Colon (tissue), 2 donors: ENCODE results near the gene STON2.
A peak's percentile ranks its signal among the peaks of the same experiment; 100 is the strongest.

Experiments used
- FAIRE-seq: peaks from 2 replicates; lab custom pipeline; 2012; peaks lifted over from hg19 to GRCh38; lab: Jason Lieb, UNC
- donor health status: control.
- donor health status: control.

STON2 gene

GRCh38 chr14:81221579-81222102 is 178.5 kb downstream of the STON2 start:
- FAIRE-seq, result no peak

GRCh38 chr14:81220830-81221578 is 179.1 kb downstream of the STON2 start, which contains the start of gene GTF2A1:
TSS of gene GTF2A1 (minus strand) at chr14:81220959. CDS start at chr14:81220518, 441 bp downstream.
- no peak for FAIRE-seq

- no peak for FAIRE-seq
Measured at GRCh38 chr14:81220580-81220829, 179.6 kb downstream of the STON2 start.

- no peak for FAIRE-seq
Measured at GRCh38 chr14:81219759-81220579, 180.2 kb downstream of the STON2 start.

- FAIRE-seq, result peak; percentile 62
Measured at GRCh38 chr14:81219210-81219758, 180.8 kb downstream of the STON2 start.

- FAIRE-seq, result no peak
Measured at GRCh38 chr14:81211844-81212243, 188.3 kb downstream of the STON2 start.
